ENCODE results near the gene NTN5.

The NTN5 gene

GRCh38 chr19:48618916-48619691, 53.7 kb downstream of the NTN5 start, which contains the start of the genes RPL18 and SPHK2:
TSS of gene RPL18 (minus strand) at chr19:48619178. CDS start at chr19:48619143, 35 bp downstream.
TSS of gene SPHK2 (plus strand) at chr19:48619506. CDS start at chr19:48620515, 1,009 bp downstream.
- TF ChIP-seq, protein P1, sequence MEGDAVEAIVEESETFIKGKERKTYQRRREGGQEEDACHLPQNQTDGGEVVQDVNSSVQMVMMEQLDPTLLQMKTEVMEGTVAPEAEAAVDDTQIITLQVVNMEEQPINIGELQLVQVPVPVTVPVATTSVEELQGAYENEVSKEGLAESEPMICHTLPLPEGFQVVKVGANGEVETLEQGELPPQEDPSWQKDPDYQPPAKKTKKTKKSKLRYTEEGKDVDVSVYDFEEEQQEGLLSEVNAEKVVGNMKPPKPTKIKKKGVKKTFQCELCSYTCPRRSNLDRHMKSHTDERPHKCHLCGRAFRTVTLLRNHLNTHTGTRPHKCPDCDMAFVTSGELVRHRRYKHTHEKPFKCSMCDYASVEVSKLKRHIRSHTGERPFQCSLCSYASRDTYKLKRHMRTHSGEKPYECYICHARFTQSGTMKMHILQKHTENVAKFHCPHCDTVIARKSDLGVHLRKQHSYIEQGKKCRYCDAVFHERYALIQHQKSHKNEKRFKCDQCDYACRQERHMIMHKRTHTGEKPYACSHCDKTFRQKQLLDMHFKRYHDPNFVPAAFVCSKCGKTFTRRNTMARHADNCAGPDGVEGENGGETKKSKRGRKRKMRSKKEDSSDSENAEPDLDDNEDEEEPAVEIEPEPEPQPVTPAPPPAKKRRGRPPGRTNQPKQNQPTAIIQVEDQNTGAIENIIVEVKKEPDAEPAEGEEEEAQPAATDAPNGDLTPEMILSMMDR (conservative IDR thresholded peaks at IDR 0.05; ENCODE audit: low read length), result no peak
- peak within 1 kb of the TSS; percentile 98 for H3K4me3 ChIP-seq (ENCODE audit: low read length)
- DNase-seq (ENCODE audit: low read depth), result peak; percentile 100

DNA sequence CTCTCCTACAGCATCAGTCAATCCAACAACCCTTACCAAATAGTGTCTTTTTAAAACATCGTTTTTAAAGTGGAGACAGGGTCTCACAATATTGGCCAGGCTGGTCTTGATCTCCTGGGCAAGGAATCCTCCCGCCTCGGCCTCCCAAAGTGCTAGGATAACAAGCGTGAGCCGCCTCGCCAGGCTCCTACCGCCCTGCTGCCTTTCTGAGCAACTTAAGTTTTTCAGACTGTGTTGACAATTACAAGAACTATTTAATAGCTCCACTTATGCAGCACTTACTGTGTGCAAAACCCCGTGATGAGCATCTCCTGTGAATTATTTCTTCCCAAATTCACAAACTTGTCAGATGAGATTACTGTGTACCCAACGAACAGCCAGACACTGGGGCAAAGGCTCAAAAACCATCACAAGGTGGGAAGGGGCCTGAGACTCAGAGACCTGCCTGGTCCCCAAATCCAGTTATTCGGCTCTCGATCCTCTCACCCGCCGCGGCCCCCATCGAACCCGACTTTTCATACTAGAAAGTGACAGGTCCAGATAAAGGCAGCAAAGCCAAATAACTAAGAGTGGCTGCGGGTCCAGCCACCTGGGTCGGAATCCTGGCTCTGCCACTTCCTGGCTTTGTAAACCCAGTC, 54.4 kb downstream of the NTN5 start:
- TF ChIP-seq, protein P1 (conservative IDR thresholded peaks at IDR 0.05; ENCODE audit: low read length), result no peak
- DNase-seq (ENCODE audit: low read depth), result no peak
- peak overlapping the region; percentile 98 for H3K4me3 ChIP-seq (ENCODE audit: low read length)

DNA sequence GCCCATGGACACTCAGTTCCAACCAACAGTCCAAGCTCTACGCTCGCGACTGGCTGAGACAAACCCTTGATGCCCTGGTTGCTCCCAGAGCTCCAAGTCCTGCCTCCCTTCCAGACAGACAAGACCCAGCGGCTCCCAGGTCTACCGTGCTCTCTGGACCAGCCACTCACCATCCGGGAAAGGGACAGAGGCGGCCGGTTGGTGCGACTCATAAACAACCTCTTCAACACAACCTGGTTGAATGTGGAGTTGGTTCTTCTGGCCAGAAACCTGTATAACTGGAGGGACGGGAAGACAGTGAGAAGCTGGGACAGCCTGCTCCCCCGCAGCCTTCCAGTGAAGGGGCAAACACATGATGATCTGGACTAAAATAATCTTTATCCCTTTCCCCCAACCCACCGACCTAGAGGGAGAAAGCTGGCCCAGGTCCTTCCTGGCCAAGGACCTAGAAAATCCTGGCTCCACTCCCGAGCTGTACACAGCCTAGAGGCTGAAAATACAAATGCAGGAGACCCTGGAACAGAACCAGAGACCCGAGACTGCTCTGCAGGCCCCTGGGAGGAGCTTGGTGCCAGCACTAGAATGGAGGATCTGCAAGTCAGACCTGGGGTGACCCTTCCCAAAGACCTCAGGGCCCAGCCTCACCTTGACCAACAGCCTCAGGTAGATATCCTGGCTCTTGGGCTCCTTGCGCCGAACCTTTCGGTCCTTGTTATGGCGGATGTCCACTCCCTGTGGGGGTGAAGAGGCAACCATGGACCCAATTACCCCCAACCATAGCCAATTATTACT, 55.5 kb downstream of the NTN5 start:
- peak overlapping the region; percentile 98 for H3K4me3 ChIP-seq (ENCODE audit: low read length)
- TF ChIP-seq, protein P1 (conservative IDR thresholded peaks at IDR 0.05; ENCODE audit: low read length), result no peak; the same call in 1 of the 2 replicates
- DNase-seq (ENCODE audit: low read depth), result no peak

DNA sequence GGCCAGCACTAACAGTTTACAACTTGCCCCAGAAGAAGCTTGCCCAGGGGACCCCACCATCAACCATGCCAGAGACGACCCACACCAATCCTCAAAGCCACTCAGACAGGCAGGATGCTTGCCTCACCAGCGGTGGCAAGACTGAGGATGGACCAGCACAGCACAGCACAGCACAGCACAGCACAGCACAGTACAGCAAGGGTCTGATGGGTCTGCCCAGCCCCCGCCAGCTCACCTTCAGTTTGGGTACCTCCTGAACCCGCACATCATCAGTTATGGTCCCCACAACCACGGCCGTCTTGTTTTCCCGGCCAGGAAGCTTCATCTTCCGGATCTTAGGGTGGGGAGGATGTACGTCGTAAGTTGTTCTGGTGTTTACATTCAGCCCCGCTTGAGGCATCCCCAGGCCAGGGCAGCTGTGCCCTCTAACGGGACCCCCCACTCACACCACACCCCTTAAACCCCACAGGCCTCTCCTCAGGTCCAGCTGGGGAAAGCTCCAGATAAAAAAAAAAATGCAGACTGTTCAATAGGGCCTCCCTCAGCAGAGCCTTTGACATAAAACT, 56.2 kb downstream of the NTN5 start:
- no peak for DNase-seq (ENCODE audit: low read depth)
- no peak overlapping the region; the same call in 1 of the 2 replicates for H3K4me3 ChIP-seq (ENCODE audit: low read length)
- TF ChIP-seq, protein P1 (conservative IDR thresholded peaks at IDR 0.05; ENCODE audit: low read length), result no peak

GRCh38 chr19:48616041-48616436, 56.8 kb downstream of the NTN5 start:
- no peak overlapping the region for H3K4me3 ChIP-seq (ENCODE audit: low read length)
- TF ChIP-seq, protein P1 (conservative IDR thresholded peaks at IDR 0.05; ENCODE audit: low read length), result no peak
- no peak for DNase-seq (ENCODE audit: low read depth)

DNA sequence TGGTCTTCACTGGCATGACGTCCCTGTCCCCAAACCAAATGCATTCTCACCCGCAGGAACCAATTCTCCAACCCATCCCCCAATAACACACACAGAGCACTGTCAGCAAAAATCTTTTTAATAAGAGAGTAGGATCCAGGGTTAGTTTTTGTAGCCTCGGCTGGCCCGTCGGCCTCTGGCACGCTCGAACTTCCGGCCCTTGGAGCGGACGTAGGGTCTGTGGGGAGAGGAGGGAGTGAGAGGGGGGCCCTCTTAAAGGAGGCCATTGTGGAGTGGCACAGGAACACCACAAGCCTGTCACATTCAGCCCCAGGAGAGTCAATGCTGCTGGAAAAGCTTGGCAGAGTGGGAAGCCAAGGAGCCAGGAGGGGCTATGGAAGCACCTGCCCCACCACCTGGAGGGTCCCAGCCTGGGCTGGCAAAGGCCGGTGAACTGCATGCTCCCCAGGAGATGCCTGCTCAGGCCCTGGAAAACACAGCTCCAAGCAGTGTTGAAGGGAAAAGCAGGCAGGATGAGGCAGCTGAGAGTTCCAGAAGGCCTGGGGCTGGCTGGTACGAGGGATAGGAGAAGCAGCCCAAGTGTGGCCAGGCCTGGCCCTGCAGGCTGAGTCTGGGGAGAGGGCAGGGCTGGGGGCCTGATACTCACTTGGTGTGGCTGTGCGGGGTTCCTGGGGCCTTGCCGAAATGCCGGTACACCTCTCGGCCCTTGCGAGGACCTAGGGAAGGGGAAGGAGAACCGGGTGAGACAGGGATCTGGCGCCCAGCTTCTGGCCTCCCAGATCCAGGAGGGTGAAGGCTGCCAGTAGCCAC, 57.4 kb downstream of the NTN5 start:
- no peak overlapping the region for H3K4me3 ChIP-seq (ENCODE audit: low read length)
- TF ChIP-seq, protein P1 (conservative IDR thresholded peaks at IDR 0.05; ENCODE audit: low read length), result no peak
- DNase-seq (ENCODE audit: low read depth), result no peak
